Transverse colon (tissue), 4 donors: ENCODE results near the gene ZGRF1. TPM values are rescaled to one million over a fixed set of nuclear protein-coding genes. Genes with fewer than 3 reads are reported as not detected.

ENCODE experiments used
- DNase-seq: peaks from one replicate; pipeline ENCODE4 v3.0.0-alpha.2; 2019
- H3K27ac ChIP-seq, 4 donors: fragments of 200-600 bp; sonication (generic); 2 replicates each; pipeline ENCODE4 v1.5.1; 2016 to 2018; ENCODE audit warnings: inconsistent platforms in 4 of 4
- H3K27me3 ChIP-seq: fragments of 200-600 bp; sonication (generic); 2 replicates; pipeline ENCODE4 v1.5.1; 2017; ENCODE audit warnings: inconsistent platforms
- H3K36me3 ChIP-seq, 4 donors: fragments of 200-600 bp; sonication (generic); 2 replicates each; pipeline ENCODE4 v1.5.1; 2017 to 2019; ENCODE audit warnings: inconsistent platforms in 4 of 4
- H3K4me1 ChIP-seq, 4 donors: fragments of 200-600 bp; sonication (generic); 2 replicates each; pipeline ENCODE4 v1.5.1; 2017 to 2020; ENCODE audit warnings: inconsistent platforms in 4 of 4
- H3K4me3 ChIP-seq, 4 donors: fragments of 200-600 bp; sonication (generic); 1 replicate in 1 of 4; 2 replicates in 3 of 4; pipeline versions ENCODE4 v1.5.1 to v1.6.1; 2017 to 2019; ENCODE audit warnings: inconsistent platforms in 4 of 4
- H3K9me3 ChIP-seq, 2 donors: fragments of 200-600 bp; sonication (generic); 2 replicates each; pipeline ENCODE4 v1.5.1; 2017 to 2019; ENCODE audit warnings: inconsistent platforms in 2 of 2
- CTCF ChIP-seq, 5 experiments: fragments of 200-600 bp in 3 of 5; fragments of 450-650 bp in 2 of 5; sonication (generic) in 3 of 5; IDR thresholded peaks; 1 replicate in 2 of 5; 2 replicates in 3 of 5; pipeline ENCODE4 v1.5.1; 2016 to 2017; ENCODE audit warnings: antibody characterized with exemption in 5 of 5, inconsistent platforms in 3 of 5, mild to moderate bottlenecking in 2 of 5, moderate library complexity in 1 of 5
- EP300 ChIP-seq: sonication (generic); formaldehyde crosslinking; IDR thresholded peaks from one replicate; pipeline ENCODE4 v1.6.1; 2017; ENCODE audit warnings: antibody characterized with exemption, low read depth
- POLR2A ChIP-seq: fragments of 450-650 bp; IDR thresholded peaks from one replicate; pipeline ENCODE4 v1.6.1; 2016; ENCODE audit warnings: antibody characterized with exemption, mild to moderate bottlenecking, moderate library complexity
- POLR2AphosphoS5 ChIP-seq, 3 donors: sonication (generic); formaldehyde crosslinking; IDR thresholded peaks; one replicate each; pipeline ENCODE4 v1.6.1; 2016; ENCODE audit warnings: antibody characterized with exemption in 3 of 3
- WGBS, 2 donors: methylation state at CpG; one replicate each; pipeline ENCODE4 v1.1.5; 2018; ENCODE audit warnings: low coverage in 1 of 2; 5-methylcytosine and 5-hydroxymethylcytosine counted together
- in situ Hi-C, 4 donors: fragments of 200-750 bp; cut with MboI; loops; one replicate each; pipeline versions ENCODE4 v1.15.0 to v1.15.1; 2017; ENCODE audit warnings: low sequenced_read_pairs in 3 of 4, low pct_ligation_motif_present in 1 of 4, low pct_unique_long_range_greater_than_20kb in 1 of 4
- intact Hi-C: fragments of 100-400 bp; cut with DNase I; formaldehyde crosslinking; loops from one replicate; pipeline ENCODE4 v1.15.1; 2023; ENCODE audit warnings: low total_unique reads
- total RNA-seq, 4 donors: library from RNA; depleted of rRNA; stranded (reverse); fragments of >200 nt; gene quantifications; one replicate each; pipeline ENCODE4 v1.1.0, GENCODE V29; 2016

Gene ZGRF1
- 1 to 10 TPM in 3 of 4 donors, under 1 TPM in 1; 0.75 to 7.3 (median 3.7) TPM for total RNA-seq

GRCh38 chr4:112636688-112637551, at the start of gene ZGRF1, which contains the start of gene LARP7:
Gene ZGRF1, minus strand, starts transcription at chr4:112636909. Its CDS starts 3,733 bp downstream, at chr4:112633176.
Gene LARP7, plus strand, starts transcription at chr4:112637143. Its CDS starts 7,527 bp downstream, at chr4:112644670.
- Histone ChIP-seq H3K4me1 (peaks cover 7 to 42% (median 12%) of the 10 kb centered on the region in 4 donors), H3K27ac (peak within 1 kb of the TSS; percentile 88 to 94 (median 90)), H3K36me3 (no peaks in the 10 kb centered on the region), H3K4me3 (peak within 1 kb of the TSS; percentile 43 to 86 (median 54)), H3K9me3 (no peaks in the 10 kb centered on the region), H3K27me3 (no peaks in the 10 kb centered on the region)
- in situ Hi-C loops, result loop anchor here in 3 of 4 donors (10.0 to 25.0 kb wide), 3 partner anchors 128 to 400 kb away; partner anchors contain the start of gene AP1AR (in 1 of the 3)
- peak; percentile 99 for DNase-seq
- intact Hi-C loops, result loop anchor here (10.0 kb wide), 2 partner anchors 118 to 308 kb away; no protein-coding TSS in a partner anchor
- WGBS, 2 donors, result 0 to 1% methylated on average over 1 to 66 of the region's 66 CpGs
- peak; percentile 96 to 100 (median 98) for TF ChIP-seq CTCF (IDR thresholded peaks at IDR 0.05)
- no peak for TF ChIP-seq EP300
- TF ChIP-seq POLR2AphosphoS5 (IDR thresholded peaks at IDR 0.05), result peak; percentile 53 to 68 (median 68)
- TF ChIP-seq POLR2A, result peak; percentile 55

DNA sequence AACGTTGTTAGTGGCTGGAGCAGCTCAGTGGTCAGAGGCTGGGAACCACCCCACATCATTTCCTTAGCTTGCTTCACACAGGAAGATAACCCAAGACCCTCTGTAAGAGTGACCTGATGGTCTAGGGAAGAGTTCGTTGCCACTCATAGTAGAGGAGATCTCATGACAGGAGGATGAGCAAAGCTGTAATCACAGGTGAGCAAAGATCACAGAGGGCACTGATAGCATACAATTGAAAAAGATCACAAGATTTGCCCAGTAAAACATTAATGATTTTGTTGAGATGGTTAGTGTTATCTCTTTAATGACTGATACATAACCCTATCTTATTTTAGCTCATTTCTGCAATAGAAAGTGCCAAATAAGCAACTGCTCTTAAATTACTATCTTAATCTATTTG, 44.3 kb upstream of the ZGRF1 start:
- no peaks in the 10 kb centered on the region for H3K36me3 ChIP-seq
- no peaks in the 10 kb centered on the region for H3K9me3 ChIP-seq
- H3K27ac ChIP-seq, result no peak overlapping the region
- no peak for TF ChIP-seq POLR2AphosphoS5 (IDR thresholded peaks at IDR 0.05)
- no peak for TF ChIP-seq POLR2A
- no peak for TF ChIP-seq EP300
- no peak for TF ChIP-seq CTCF (IDR thresholded peaks at IDR 0.05)
- in situ Hi-C loops (no loop called here), intact Hi-C loops (no loop called here)
- H3K4me3 ChIP-seq, result no peak overlapping the region
- no peaks in the 10 kb centered on the region for H3K27me3 ChIP-seq
- no peaks in the 10 kb centered on the region for H3K4me1 ChIP-seq
- no peak for DNase-seq
- WGBS, 2 donors, result 48 to 65% methylated on average over 2 of the region's 2 CpGs

GRCh38 chr4:112677519-112678091, 40.9 kb upstream of the ZGRF1 start:
- no peaks in the 10 kb centered on the region for H3K9me3 ChIP-seq
- WGBS, 2 donors, result 69 to 79% methylated on average over 2 of the region's 2 CpGs
- no peak for DNase-seq
- intact Hi-C loops, result no loop called here
- H3K36me3 ChIP-seq, result no peaks in the 10 kb centered on the region
- in situ Hi-C loops, result no loop called here
- H3K4me1 ChIP-seq, result no peaks in the 10 kb centered on the region
- no peak for TF ChIP-seq EP300
- TF ChIP-seq POLR2A, result no peak
- TF ChIP-seq CTCF (IDR thresholded peaks at IDR 0.05), result no peak
- no peak for TF ChIP-seq POLR2AphosphoS5 (IDR thresholded peaks at IDR 0.05)
- H3K27me3 ChIP-seq, result no peaks in the 10 kb centered on the region
- no peak overlapping the region for H3K4me3 ChIP-seq
- no peak overlapping the region for H3K27ac ChIP-seq

- TF ChIP-seq POLR2AphosphoS5 (IDR thresholded peaks at IDR 0.05) (no peak), EP300 (no peak), CTCF (IDR thresholded peaks at IDR 0.05) (no peak), POLR2A (no peak)
- WGBS, 2 donors, result 25 to 42% methylated on average over 1 of the region's 1 CpG
- Histone ChIP-seq H3K4me3 (no peak overlapping the region), H3K27ac (no peak overlapping the region), H3K36me3 (no peaks in the 10 kb centered on the region), H3K27me3 (no peaks in the 10 kb centered on the region), H3K4me1 (no peaks in the 10 kb centered on the region), H3K9me3 (no peaks in the 10 kb centered on the region)
- intact Hi-C loops, result no loop called here
- no peak for DNase-seq
- in situ Hi-C loops, result no loop called here
Observed at GRCh38 chr4:112674376-112674775, 37.7 kb upstream of the ZGRF1 start.
